H1 (cell line): ENCODE data around the gene PHLDA2.

Experiments
- ASH2L ChIP-seq: fragments of 200-600, 300-600 bp; sonication (generic); IDR thresholded peaks from one replicate; pipeline ENCODE4 v1.7.1; 2017; ENCODE audit warnings: low read length
- BACH1 ChIP-seq: IDR thresholded peaks from 2 replicates; pipeline ENCODE4 v1.6.1; 2012; ENCODE audit warnings: low read length, improper control_type of control experiment
- CTCF ChIP-seq, 3 experiments: IDR thresholded peaks; 1 replicate in 2 of 3; 2 replicates in 1 of 3; pipeline versions ENCODE4 v1.5.1 to v1.6.1; 2011; ENCODE audit warnings: low read length in 3 of 3, mild to moderate bottlenecking in 3 of 3, inconsistent platforms in 2 of 3, low read depth in 1 of 3, moderate library complexity in 1 of 3; ENCODE audit not compliant: insufficient read depth in 1 of 3; ENCODE audit errors: control extremely low read depth in 1 of 3
- EP300 ChIP-seq, 2 experiments: IDR thresholded peaks; 1 replicate in 1 of 2; 2 replicates in 1 of 2; pipeline ENCODE4 v1.6.1; 2011 to 2012; ENCODE audit warnings: low read depth in 2 of 2, low read length in 2 of 2, mild to moderate bottlenecking in 2 of 2, borderline replicate concordance in 1 of 2, inconsistent platforms in 1 of 2, moderate library complexity in 1 of 2

GRCh38 chr11:2913019-2913431, 16.2 kb downstream of the PHLDA2 start:
- TF ChIP-seq CTCF (IDR thresholded peaks at IDR 0.05; ENCODE audit: control extremely low read depth in 1 of 3, insufficient read depth in 1 of 3, low read depth in 1 of 3, low read length in 3 of 3) (no peak), BACH1 (no peak), EP300 (IDR thresholded peaks at IDR 0.05; ENCODE audit: borderline replicate concordance in 1 of 2, low read depth in 2 of 2, low read length in 2 of 2) (no peak), ASH2L (no peak)
